NCI-H2171 (cell line): ENCODE measurements around the gene MACROD1.

Experiments
- DNase-seq: peaks from one replicate; lab custom pipeline; 2025; lab: John Stamatoyannopoulos, UW

MACROD1 gene, protein sequence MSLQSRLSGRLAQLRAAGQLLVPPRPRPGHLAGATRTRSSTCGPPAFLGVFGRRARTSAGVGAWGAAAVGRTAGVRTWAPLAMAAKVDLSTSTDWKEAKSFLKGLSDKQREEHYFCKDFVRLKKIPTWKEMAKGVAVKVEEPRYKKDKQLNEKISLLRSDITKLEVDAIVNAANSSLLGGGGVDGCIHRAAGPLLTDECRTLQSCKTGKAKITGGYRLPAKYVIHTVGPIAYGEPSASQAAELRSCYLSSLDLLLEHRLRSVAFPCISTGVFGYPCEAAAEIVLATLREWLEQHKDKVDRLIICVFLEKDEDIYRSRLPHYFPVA

DNA sequence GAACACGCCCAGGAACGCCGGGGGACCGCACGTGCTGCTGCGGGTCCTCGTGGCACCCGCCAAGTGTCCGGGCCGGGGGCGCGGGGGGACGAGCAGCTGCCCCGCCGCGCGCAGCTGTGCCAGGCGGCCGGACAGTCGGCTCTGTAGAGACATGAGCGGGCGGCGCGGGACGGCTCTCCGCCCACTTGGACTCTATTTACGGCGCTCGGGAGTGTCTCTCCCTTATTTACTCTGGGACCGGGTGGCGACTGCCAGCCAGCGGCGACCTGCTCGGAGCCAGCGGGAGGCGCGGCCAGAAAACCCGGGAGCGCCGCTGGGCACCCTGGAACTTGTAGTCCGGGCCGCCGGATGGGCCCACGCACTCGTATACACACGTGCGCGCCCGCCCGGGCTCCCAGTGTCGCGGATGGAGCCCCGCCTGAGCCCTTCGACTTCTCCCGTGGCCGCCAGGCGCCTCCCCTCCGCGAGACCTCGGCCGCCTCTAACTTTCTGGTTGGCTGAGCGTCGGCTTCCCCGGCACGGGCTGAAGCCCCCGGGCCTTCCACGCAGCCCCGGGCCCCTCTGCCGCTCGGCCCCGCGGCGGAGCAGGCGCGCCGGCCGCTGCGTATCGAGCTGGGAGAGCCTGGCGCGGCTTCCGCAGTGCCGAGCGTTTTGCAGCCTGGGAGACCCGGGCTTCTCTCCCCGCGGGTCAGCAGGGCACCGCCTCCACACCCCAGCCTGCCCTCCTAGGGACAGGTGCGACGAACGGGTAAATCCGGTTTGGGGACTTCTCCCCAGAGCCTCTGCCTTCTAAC is at the start of gene MACROD1:
MACROD1 (minus strand) TSS at position 272 of the 794 bp plus-strand sequence; CDS start at position 153, 119 bp downstream.
- DNase-seq, result peak; percentile 84

DNA sequence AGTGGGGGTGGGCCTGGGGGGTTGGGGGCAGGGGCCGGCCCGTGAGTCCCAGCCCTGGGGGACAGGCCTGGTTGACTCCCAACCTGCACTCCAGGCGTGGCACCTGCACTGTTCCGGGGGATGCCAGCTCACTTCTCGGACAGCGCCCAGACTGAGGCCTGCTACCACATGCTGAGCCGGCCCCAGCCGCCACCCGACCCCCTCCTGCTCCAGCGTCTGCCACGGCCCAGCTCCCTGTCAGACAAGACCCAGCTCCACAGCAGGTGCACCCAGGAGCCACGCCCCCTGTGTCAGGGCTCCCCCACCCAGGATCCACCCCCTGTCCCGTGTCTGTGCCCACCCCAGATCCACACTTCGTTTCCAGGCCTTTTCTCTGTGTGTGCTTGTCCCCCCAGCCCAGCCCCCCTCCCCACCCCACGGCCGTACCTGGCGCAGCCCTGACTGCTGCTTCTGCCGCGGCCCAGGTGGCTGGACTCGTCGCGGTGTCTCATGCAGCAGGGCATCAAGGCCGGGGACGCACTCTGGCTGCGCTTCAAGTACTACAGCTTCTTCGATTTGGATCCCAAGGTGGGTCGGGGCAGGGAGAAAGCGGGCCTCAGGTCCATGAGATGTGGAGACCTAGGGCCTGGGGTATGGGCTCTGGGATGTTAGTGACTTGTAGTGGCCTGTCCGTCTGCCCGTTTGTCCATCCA is 45.4 kb upstream of the MACROD1 start:
- no peak for DNase-seq

DNA sequence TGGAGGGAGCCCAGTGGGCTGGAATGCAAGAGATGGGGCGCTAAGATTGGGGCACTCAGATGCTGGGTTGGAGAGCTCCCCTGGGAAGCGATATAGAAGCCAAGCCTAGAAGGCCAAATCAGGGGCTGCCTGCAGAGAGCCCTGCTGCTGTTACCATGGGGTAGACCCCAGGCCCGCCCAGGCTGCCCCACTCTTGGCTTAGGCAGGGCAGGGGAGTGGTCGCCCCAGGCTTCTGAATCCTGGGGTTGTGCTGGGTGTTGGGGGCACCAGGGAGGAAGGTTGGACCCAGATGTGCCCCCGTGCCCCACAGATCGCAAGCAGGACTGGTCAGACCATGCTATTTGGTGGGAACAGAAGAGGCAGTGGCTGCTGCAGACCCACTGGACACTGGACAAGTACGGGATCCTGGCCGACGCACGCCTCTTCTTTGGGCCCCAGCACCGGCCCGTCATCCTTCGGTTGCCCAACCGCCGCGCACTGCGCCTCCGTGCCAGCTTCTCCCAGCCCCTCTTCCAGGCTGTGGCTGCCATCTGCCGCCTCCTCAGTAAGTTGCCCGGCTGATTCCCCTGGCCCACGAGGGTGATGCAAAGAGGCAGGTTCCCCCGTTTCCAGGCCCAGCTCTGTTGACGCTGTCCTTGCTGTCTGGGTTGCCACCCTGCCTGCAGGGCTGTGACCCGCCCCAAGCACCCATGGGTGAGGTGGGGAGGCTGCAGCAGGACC is 44.5 kb upstream of the MACROD1 start:
- no peak for DNase-seq

DNA sequence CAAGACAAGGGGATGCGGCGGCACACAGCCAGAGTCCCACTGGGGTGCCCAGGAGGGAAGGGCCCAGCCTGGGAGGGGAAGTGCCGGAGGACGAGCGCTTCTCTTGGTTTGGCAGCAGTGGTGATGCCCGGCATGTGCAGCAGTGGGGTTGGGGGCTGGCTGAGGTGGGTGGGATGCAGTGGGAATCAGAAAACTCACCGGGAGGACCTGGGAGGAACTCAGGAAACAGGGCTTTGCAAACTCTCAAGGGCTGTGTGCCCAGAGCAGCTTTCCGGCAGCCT is 43.6 kb upstream of the MACROD1 start:
- no peak for DNase-seq

DNA sequence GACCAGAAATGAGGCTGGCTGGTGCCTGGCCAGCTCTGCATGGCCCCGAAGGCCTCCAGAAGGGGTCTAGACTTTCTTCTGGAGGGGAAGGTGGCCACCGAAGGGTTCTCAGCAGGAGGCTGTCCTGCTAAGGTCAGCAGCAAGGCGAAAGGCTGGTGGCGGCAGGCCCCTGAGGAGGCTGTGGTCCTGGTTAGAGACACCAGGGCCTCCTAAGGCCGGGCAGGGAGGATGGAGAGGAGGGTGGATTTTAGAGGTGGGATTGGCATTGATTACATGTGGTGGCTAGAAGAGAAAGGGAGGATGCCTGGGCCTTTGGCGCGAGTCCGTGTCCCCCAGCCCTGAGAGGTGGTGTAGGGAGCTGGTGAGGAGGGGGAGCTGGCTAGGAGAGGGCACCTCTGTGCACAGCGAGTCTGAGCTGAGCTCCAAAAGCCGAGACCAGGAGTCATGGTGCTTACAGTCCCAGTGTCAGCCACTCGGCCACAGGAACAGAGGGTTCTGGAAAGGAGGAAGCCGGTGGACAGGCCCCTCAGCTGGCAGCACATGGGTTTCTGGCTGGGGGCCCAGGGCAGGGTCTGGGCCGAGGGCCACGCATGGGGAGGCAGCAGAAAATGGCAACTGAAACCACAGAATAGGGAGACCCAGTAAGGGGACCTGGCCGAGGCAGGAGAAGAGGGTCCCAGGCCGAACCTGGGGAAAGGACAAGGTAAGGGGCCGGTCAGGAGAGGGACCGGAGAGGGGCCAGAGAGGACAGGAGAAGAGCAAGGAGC is 43.1 kb upstream of the MACROD1 start:
- no peak for DNase-seq

DNA sequence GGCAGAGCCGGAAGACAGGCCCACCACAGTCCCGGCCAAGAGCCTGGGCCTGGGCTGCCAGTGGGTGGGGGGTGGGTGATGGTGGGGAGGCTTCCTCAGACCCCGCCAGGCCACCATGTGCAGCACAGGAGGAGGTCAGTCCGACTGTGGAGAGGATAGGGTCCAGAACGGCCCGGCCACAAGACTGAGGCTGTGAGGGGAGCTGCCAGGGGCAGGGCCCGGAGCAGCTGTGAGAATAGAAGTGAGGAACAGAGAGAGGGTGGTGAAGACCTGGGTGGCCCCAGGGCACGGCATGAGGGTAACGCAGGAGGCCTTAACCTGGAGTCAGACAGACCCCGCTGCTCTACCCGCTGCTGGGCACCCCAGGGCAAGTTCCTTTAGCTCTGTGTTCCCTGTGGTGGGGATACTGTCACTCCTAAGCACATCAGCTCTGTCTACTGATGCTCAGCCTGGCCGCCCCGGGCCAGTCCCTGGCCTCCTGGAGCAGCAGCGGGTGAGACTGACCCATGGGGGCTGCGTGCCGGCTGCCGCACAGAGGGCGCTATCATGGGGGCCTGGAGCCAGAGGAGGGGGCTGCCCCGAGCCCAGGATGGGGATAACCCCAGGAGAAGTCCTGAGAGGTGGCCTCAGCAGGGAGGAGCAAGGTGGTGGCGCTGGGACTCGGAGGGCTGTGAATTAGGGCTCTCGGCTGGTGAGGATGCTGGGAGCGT is 42.3 kb upstream of the MACROD1 start:
- no peak for DNase-seq

DNA sequence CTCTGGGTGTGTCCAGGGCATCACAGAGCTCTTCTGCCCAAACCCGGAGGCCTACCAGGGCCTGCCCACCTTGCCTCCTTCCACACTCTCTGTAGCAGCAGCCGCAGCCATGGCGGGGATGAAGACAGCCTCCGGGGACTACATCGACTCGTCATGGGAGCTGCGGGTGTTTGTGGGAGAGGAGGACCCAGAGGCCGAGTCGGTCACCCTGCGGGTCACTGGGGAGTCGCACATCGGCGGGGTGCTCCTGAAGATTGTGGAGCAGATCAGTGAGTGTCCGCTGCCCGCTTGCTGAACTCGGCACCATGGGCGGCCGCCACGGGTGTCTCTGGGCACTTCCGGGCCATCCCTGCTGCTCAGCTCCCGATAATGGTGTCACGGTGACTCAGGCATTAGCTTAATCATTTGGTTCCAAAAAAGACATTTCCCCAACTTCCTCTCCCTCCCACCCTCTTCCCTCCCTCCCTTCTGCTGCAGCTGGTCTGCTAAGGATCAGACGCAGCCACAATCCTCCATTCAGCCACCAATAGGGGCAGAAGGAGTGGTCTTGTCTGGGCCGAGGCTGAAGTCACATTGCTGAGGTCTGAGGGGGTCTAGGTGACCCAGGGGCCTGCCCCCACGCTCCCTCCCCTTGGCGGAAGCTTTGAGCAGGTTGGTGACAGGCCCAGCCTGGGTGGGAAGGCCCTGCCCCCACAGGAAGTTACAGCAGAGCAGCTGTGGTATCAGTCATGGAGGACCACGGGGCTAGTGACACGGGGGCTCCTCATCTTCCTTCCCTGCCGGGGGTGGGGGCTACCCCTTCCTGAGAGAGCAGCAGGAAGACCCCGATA is 41.6 kb upstream of the MACROD1 start:
- no peak for DNase-seq

DNA sequence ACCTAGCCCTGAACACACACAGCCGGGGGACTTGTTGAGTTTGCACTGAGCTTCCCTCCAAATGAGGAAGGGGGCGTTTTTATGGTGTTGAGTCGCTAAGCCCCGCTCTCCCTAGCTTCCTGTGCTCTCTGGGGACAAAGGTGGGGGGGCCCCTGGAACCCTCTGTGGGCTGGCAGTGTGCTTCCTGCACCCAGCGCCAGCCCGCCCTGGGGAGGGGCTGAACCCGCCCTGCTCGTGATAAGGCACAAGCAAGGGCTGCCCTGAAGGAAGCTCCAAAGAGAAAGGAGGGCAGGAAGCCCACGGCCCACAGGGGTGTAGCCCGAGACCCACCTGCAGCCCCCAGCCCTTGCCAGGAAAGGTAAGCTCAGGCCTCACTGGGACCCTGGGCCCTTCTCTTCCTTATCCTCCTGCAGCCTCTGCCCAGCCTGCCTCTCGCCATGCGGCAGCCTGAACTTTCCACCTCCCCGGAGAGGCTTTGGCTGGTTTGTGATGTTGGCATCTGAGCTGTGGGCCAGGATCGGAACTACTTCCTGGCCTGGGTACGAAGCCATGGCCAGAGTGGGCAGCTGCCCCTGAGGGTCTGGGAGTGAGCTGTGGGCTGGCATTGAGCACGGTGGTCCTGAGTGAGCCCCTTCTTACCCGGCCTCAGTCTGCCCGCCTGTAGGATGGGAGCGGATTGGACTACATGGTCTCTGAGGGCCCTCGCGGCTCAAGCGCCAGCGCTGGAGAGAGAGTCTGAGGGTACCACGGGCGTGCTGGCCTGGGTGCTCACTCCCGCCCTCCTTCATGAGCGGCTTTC is 40.7 kb upstream of the MACROD1 start, which contains the start of gene FERMT3:
FERMT3 (plus strand) TSS at position 265 of the 799 bp plus-strand sequence. CDS start 644 bp downstream, outside the sequence.
- no peak for DNase-seq

DNA sequence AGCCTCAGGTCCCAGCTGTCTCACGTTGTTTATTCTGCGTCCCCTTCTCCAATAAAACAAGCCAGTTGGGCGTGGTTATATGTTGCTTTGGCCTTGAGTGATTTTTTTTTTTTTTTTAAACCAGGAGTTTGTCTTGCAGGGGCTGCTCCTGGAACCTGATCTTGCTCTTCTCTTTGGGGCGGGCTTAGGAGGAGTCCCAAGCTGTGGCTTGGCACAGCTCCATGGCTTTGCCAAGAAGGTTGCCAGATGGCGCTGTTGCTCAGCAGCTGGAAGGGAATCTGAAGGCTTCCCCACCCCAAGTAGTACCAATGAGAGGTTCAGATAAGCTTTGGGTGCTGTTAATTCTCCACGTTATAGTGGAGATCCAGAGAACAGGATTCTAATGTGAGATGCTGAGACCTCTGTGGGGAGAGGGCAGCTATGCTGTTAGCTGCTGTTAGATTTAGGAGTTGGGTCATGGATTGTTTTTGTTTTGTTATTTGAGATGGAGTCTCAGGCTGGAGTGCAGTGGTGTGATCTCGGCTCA is 38.6 kb upstream of the MACROD1 start:
- peak; percentile 99 for DNase-seq

DNA sequence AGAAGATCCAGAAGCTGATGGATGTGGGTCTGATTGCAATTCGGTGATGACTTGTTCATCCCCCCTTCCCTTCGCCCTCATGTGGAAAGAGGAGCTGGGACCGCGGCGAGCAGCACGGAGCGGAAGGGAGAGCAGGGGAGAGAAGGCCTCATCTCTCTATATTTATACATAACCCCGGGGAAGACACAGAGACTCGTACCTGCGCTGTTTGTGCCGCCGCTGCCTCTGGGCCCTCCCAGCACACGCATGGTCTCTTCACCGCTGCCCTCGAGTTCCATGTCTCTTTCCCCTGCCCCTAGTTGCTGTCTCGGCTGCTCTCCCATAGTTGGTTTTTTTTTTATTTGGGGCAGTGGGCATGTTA is 38.1 kb upstream of the MACROD1 start:
- DNase-seq, result no peak

DNA sequence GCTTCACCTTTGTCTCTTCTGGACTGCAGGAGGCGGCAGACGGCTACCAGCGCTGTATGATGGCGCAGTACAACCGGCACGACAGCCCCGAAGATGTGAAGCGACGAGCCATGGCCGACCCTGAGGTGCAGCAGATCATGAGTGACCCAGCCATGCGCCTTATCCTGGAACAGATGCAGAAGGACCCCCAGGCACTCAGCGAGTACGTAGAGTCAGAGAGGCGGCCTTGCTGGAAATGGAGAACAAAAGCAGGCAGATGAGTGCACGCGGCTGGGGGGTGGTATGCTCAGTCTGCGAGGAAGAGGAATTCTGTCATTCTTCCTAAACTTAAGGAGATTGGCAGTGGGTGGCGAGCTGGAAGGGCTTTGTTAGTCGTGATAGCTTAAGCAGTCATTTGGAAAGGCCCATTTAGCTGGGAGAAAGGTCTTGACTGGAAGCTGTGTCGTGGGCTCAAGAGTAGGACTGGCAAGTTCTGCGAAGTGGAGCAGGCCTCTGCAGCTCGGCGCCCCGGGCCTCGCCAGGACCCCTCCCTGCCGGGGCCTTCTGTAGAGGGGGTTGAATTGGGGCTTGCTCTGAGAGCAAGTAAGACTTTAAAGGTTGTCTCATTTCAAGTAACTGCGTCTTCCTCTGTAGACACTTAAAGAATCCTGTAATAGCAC is 37.6 kb upstream of the MACROD1 start:
- no peak for DNase-seq

DNA sequence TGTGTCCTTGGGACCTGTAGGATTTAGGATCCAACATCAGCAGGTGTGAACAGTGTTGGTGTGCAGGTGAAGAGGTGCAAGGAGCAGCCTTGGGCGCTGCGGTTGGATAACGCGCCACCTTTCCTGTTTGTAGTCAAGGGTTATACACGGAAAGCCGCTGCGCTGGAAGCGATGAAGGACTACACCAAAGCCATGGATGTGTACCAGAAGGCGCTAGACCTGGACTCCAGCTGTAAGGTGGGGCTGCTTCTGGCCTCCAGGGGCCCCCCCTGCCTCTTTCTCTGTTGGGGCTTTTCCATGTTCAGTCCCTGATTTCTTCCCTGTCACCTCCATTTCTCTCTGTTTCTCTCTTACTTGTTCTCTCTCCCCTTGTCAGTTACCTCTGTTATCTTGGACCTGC is 37.1 kb upstream of the MACROD1 start:
- DNase-seq, result no peak

DNA sequence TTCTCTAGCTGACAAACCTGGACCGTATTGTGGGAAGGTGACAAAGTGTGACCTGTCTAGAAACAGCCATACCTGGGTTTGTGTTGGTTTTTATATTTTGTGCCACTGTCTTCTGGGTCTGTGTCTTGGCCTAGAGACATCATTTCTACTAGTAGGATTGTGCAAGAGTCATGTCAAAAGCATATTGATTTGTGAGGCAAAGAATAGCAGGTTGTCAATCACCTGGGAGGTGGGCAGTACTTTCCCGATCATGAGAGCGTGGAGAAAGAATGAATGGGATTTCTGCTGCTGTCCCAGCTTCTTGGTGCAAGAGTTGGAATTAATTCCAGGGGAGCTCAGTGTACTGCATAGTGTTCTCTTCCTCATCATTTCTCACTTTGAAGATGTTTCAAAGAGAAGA is 35.6 kb upstream of the MACROD1 start:
- DNase-seq, result no peak

DNA sequence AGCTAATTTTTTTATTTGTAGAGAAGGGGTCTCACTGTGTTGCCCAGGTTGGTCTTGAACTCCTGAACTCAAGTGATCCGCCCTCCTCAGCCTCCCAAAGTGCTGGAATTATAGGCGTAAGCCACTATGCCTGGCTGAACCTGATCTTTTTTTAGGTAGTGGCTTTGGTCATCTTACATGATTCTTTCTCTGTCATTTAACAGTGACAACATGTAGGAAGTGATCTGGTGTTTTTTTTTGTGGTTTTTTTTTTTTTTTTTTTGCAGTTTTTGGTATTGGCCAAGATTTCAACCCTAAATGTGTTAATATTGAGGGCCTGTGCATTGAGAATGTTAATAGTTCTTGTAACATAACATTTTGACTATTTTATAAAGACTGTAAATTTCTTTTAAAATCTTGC is 32.6 kb upstream of the MACROD1 start:
- DNase-seq, result no peak

DNA sequence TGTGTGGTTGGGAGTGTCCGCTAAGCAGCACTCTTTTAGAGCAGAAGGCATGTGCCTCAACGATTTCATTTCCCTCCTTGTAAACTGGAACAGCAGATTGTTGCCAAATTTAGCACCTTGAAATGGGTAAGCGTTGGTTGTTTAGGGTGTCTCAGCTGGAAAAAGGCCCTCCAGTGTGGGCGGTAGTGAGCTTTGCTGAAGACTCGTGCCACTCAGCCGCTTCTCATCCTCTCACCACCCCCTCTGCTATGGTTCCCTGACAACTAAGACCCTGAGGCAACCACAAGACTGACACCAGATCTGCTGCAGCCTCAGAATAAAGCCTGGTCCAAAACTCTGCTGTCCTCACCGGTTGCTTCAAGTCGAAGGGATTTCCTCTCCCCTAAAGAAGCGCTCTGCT is 30.7 kb upstream of the MACROD1 start:
- no peak for DNase-seq

DNA sequence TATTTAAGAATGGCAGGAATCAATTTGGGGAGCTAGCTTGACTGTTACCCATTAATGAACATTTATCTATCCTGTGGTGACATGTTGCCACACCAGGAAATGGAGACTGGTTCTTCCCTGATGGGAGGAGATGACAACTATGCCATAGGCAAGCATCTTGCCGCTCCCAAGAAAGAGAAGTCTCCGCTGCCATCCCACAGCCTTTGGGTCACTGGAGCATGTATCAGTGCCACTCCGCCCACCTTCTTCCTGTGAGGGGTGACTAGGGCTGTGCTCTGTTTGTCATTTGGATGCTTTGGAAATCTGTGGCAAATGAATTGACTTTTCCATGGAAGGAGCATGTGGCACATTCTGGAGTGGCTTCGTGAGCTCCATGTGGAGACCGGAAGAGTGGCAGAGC is 26.5 kb upstream of the MACROD1 start:
- no peak for DNase-seq

DNA sequence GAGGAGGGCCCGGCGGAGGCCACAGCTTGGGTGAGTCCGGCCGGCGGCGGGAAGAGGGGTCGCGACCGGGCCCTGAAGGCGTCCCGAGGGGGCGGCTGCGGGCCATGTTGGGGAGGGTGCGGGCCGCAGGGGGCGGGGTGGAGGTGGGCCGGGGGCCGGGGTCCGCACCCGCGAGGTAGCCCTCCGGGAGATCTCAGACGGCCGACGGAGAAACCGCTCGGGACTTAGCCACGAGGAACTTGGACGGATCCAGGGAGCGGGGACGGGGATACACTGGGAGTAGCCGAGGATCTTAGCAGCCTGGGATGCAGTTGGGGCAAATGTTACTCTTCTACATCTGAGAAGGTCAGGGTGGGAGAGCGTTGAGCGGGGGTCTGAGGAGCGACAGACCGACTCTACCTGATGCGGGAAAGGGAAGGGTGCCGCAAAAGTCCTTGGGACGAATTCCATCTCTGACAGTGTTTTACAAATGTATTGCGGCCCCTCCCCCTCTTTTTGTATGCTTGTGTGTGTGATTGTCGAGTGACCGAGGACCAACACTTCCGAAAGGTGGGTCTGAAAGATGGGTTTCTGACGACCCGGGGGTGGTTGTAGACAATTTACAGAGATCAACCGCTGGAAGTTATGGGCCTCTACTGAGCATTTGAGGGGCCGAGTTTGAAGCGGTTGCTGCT is 20.7 kb upstream of the MACROD1 start:
- no peak for DNase-seq
